Measurements from ENCODE around the gene ATP9B. TPM values are rescaled to one million over a fixed set of nuclear protein-coding genes. Genes with fewer than 3 reads are reported as not detected.
"Not testable (repeated sequence)": the region's sequence is repeated elsewhere in the genome, so short reads cannot be mapped to it uniquely, and the experiment has no call there.

ATP9B gene
- total and polyA plus RNA-seq, 2 experiments from 2014 or later, result 8.5 to 12.8 TPM

- no peaks in the 10 kb centered on the region for H3K27me3 ChIP-seq (replicated peaks; ENCODE audit: insufficient read depth)
- 93 to 95% methylated on average over 8 of the region's 8 CpGs for WGBS, 2 experiments (ENCODE audit: low coverage in 1 of 2, low lambda C conversion rate in 2 of 2, missing lambda C conversion rate in 2 of 2)
Measured at GRCh38 chr18:79260023-79260422, 190.8 kb downstream of the ATP9B start.

GRCh38 chr18:79260510-79260909 lies 191.3 kb downstream of the ATP9B start:
- in situ Hi-C loops (cut with MboI), result no loop called here
- Histone ChIP-seq H3F3A (ENCODE audit: insufficient read depth) (no peaks in the 10 kb centered on the region), H3K9me3 (ENCODE audit: low read depth) (no peaks in the 10 kb centered on the region), H3K4me2 (ENCODE audit: unreplicated experiment) (no peak overlapping the region), H3K9ac (no peak overlapping the region), H3K79me2 (ENCODE audit: insufficient read depth) (no peaks in the 10 kb centered on the region), H3K4me1 (ENCODE audit: insufficient read depth) (no peaks in the 10 kb centered on the region), H3K27ac (no peak overlapping the region), H2AFZ (no peak overlapping the region), H4K20me1 (ENCODE audit: insufficient read depth) (no peaks in the 10 kb centered on the region), H3K27me3 (replicated peaks; ENCODE audit: insufficient read depth) (no peaks in the 10 kb centered on the region), H3K9me2 (ENCODE audit: insufficient read depth) (no peaks in the 10 kb centered on the region), H3K36me3 (ENCODE audit: low read depth) (no peaks in the 10 kb centered on the region), H3K4me3 (no peak overlapping the region)
- DNase-seq, result no peak
- WGBS, 2 experiments (ENCODE audit: low coverage in 1 of 2, low lambda C conversion rate in 2 of 2, missing lambda C conversion rate in 2 of 2), result 94 to 97% methylated on average over 1 of the region's 1 CpG
- TF ChIP-seq EZH2phosphoT487 (IDR thresholded peaks at IDR 0.05; ENCODE audit: insufficient read depth, low read depth), result no peak
- TF ChIP-seq EZH2 (IDR thresholded peaks at IDR 0.05; ENCODE audit: insufficient read depth, poor library complexity, severe bottlenecking), result no peak

More at GRCh38 chr18:79260023-79260422, 190.8 kb downstream of the ATP9B start:
- Histone ChIP-seq H3K4me3 (no peak overlapping the region), H3K27ac (no peak overlapping the region), H3K9me3 (ENCODE audit: low read depth) (no peaks in the 10 kb centered on the region), H3K4me2 (ENCODE audit: unreplicated experiment) (no peak overlapping the region), H3F3A (ENCODE audit: insufficient read depth) (no peaks in the 10 kb centered on the region), H3K9ac (no peak overlapping the region), H3K9me2 (ENCODE audit: insufficient read depth) (no peaks in the 10 kb centered on the region), H3K4me1 (ENCODE audit: insufficient read depth) (no peaks in the 10 kb centered on the region), H3K36me3 (ENCODE audit: low read depth) (no peaks in the 10 kb centered on the region), H4K20me1 (ENCODE audit: insufficient read depth) (no peaks in the 10 kb centered on the region), H3K79me2 (ENCODE audit: insufficient read depth) (no peaks in the 10 kb centered on the region), H2AFZ (no peak overlapping the region)
- in situ Hi-C loops (cut with MboI), result no loop called here
- no peak for TF ChIP-seq EZH2phosphoT487 (IDR thresholded peaks at IDR 0.05; ENCODE audit: insufficient read depth, low read depth)
- no peak for TF ChIP-seq EZH2 (IDR thresholded peaks at IDR 0.05; ENCODE audit: insufficient read depth, poor library complexity, severe bottlenecking)
- no peak for DNase-seq

- DNase-seq; H3K9me3 ChIP-seq (ENCODE audit: low read depth); H3K4me1 ChIP-seq (ENCODE audit: insufficient read depth); H3K79me2 ChIP-seq (ENCODE audit: insufficient read depth); in situ Hi-C loops (cut with MboI); H4K20me1 ChIP-seq (ENCODE audit: insufficient read depth); H3K36me3 ChIP-seq (ENCODE audit: low read depth); H3K27me3 ChIP-seq (replicated peaks; ENCODE audit: insufficient read depth); H3F3A ChIP-seq (ENCODE audit: insufficient read depth); H3K9me2 ChIP-seq (ENCODE audit: insufficient read depth); H3K9ac ChIP-seq; H3K4me3 ChIP-seq; H2AFZ ChIP-seq; H3K27ac ChIP-seq; H3K4me2 ChIP-seq (ENCODE audit: unreplicated experiment): not testable (repeated sequence)
- whole genome bisulfite sequencing, 2 experiments (ENCODE audit: low coverage in 1 of 2, low lambda C conversion rate in 2 of 2, missing lambda C conversion rate in 2 of 2), result 96 to 97% methylated on average over 9 of the region's 9 CpGs
Measured at GRCh38 chr18:79265068-79265467, 195.9 kb downstream of the ATP9B start.

- H3K27ac ChIP-seq; H3K36me3 ChIP-seq (ENCODE audit: low read depth); H3F3A ChIP-seq (ENCODE audit: insufficient read depth); H3K9ac ChIP-seq; H3K9me3 ChIP-seq (ENCODE audit: low read depth); H3K4me2 ChIP-seq (ENCODE audit: unreplicated experiment); H4K20me1 ChIP-seq (ENCODE audit: insufficient read depth); H2AFZ ChIP-seq; H3K9me2 ChIP-seq (ENCODE audit: insufficient read depth); H3K79me2 ChIP-seq (ENCODE audit: insufficient read depth); H3K4me3 ChIP-seq; DNase-seq; H3K27me3 ChIP-seq (replicated peaks; ENCODE audit: insufficient read depth); in situ Hi-C loops (cut with MboI); H3K4me1 ChIP-seq (ENCODE audit: insufficient read depth): not testable (repeated sequence)
Measured at GRCh38 chr18:79271812-79272211, 202.6 kb downstream of the ATP9B start.

GRCh38 chr18:79272916-79273315 lies 203.7 kb downstream of the ATP9B start:
- H3K36me3 ChIP-seq (ENCODE audit: low read depth), result no peaks in the 10 kb centered on the region
- H3K27me3 ChIP-seq (replicated peaks; ENCODE audit: insufficient read depth), result no peaks in the 10 kb centered on the region
- H3K9me3 ChIP-seq (ENCODE audit: low read depth), result no peaks in the 10 kb centered on the region
- H3K79me2 ChIP-seq (ENCODE audit: insufficient read depth), result no peaks in the 10 kb centered on the region
- no peak for DNase-seq
- H3K9ac ChIP-seq, result no peak overlapping the region
- no peaks in the 10 kb centered on the region for H3K4me1 ChIP-seq (ENCODE audit: insufficient read depth)
- in situ Hi-C loops (cut with MboI), result no loop called here
- no peaks in the 10 kb centered on the region for H3F3A ChIP-seq (ENCODE audit: insufficient read depth)
- H3K27ac ChIP-seq, result no peak overlapping the region
- no peaks in the 10 kb centered on the region for H3K9me2 ChIP-seq (ENCODE audit: insufficient read depth)
- no peak overlapping the region for H3K4me3 ChIP-seq
- H3K4me2 ChIP-seq (ENCODE audit: unreplicated experiment), result no peak overlapping the region
- no peak for TF ChIP-seq EZH2phosphoT487 (IDR thresholded peaks at IDR 0.05; ENCODE audit: insufficient read depth, low read depth)
- TF ChIP-seq EZH2 (IDR thresholded peaks at IDR 0.05; ENCODE audit: insufficient read depth, poor library complexity, severe bottlenecking), result no peak
- H4K20me1 ChIP-seq (ENCODE audit: insufficient read depth), result no peaks in the 10 kb centered on the region
- no peak overlapping the region for H2AFZ ChIP-seq
- WGBS, 2 experiments (ENCODE audit: low coverage in 1 of 2, low lambda C conversion rate in 2 of 2, missing lambda C conversion rate in 2 of 2), result 90% methylated on average over 8 of the region's 8 CpGs

Measured in GM23248 (cell line).